ENCODE measurements around the gene FAM114A1. TPM values are rescaled to one million over a fixed set of nuclear protein-coding genes. Genes with fewer than 3 reads are reported as not detected.

FAM114A1 gene
- total RNA-seq, 1 donor from 2014 or later: 7.4 TPM

- peaks cover 1% of the 10 kb centered on the region for H3K36me3 Mint-ChIP-seq
- H3K9me3 Mint-ChIP-seq: peaks cover 2% of the 10 kb centered on the region
- DNase-seq (ENCODE audit: low spot score): no peak
- no peaks in the 10 kb centered on the region for H3F3A ChIP-seq (ENCODE audit: low read depth)
- H3K27ac ChIP-seq: no peak overlapping the region
- no peaks in the 10 kb centered on the region for H3K9me3 ChIP-seq (ENCODE audit: low read depth)
- no peak overlapping the region for H2AFZ ChIP-seq (replicated peaks)
- no peaks in the 10 kb centered on the region for H3K27me3 ChIP-seq
- peaks cover 8% of the 10 kb centered on the region for H3K4me1 Mint-ChIP-seq
- H3K9ac ChIP-seq: no peak overlapping the region
- H4K20me1 ChIP-seq (ENCODE audit: low read depth): no peaks in the 10 kb centered on the region
- H3K36me3 ChIP-seq: no peaks in the 10 kb centered on the region
- no peak overlapping the region for H3K4me3 ChIP-seq
- H3K4me3 Mint-ChIP-seq: no peak overlapping the region
- H3K27ac Mint-ChIP-seq: no peak overlapping the region
- H3K79me2 ChIP-seq (ENCODE audit: low read depth): no peaks in the 10 kb centered on the region
- TF ChIP-seq CTCF (IDR thresholded peaks at IDR 0.05) (no peak), EZH2phosphoT487 (IDR thresholded peaks at IDR 0.05) (no peak), EZH2 (IDR thresholded peaks at IDR 0.05) (no peak)
- no peak overlapping the region for H3K4me2 ChIP-seq
- no peaks in the 10 kb centered on the region for H3K27me3 Mint-ChIP-seq (ENCODE audit: insufficient read depth, low read depth)
- no peaks in the 10 kb centered on the region for H3K4me1 ChIP-seq
These were observed 21.5 kb downstream of the FAM114A1 start for GRCh38 chr4:38889143-38889542.

GRCh38 chr4:38891051-38891983 lies 23.7 kb downstream of the FAM114A1 start:
- H3K9me3 Mint-ChIP-seq: peaks cover 2% of the 10 kb centered on the region
- no peak overlapping the region for H3K9ac ChIP-seq
- DNase-seq (ENCODE audit: low spot score): no peak

GRCh38 chr4:38894322-38894982 lies 26.8 kb downstream of the FAM114A1 start:
- Histone ChIP-seq H3K79me2 (ENCODE audit: low read depth) (no peaks in the 10 kb centered on the region), H3K4me2 (no peak overlapping the region), H3K9me3 (ENCODE audit: low read depth) (no peaks in the 10 kb centered on the region), H3K27ac (no peak overlapping the region), H3K27me3 (no peaks in the 10 kb centered on the region), H4K20me1 (ENCODE audit: low read depth) (no peaks in the 10 kb centered on the region), H2AFZ (replicated peaks) (no peak overlapping the region), H3K36me3 (no peaks in the 10 kb centered on the region), H3K4me3 (no peak overlapping the region), H3K9ac (no peak overlapping the region), H3F3A (ENCODE audit: low read depth) (no peaks in the 10 kb centered on the region), H3K4me1 (no peaks in the 10 kb centered on the region)
- Mint-ChIP-seq H3K4me1 (peaks cover 8% of the 10 kb centered on the region), H3K27ac (no peak overlapping the region), H3K27me3 (ENCODE audit: insufficient read depth, low read depth) (no peaks in the 10 kb centered on the region), H3K4me3 (no peak overlapping the region), H3K36me3 (peaks cover 1% of the 10 kb centered on the region), H3K9me3 (peaks cover 2% of the 10 kb centered on the region)
- DNase-seq (ENCODE audit: low spot score): no peak
- no peak for TF ChIP-seq EZH2 (IDR thresholded peaks at IDR 0.05)
- TF ChIP-seq CTCF (IDR thresholded peaks at IDR 0.05): no peak
- no peak for TF ChIP-seq EZH2phosphoT487 (IDR thresholded peaks at IDR 0.05)

More at GRCh38 chr4:38891051-38891983, 23.7 kb downstream of the FAM114A1 start:
- Mint-ChIP-seq H3K27me3 (ENCODE audit: insufficient read depth, low read depth) (no peaks in the 10 kb centered on the region), H3K4me3 (no peak overlapping the region), H3K27ac (no peak overlapping the region), H3K36me3 (peaks cover 1% of the 10 kb centered on the region), H3K4me1 (peaks cover 8% of the 10 kb centered on the region)
- TF ChIP-seq EZH2phosphoT487 (IDR thresholded peaks at IDR 0.05) (no peak), CTCF (IDR thresholded peaks at IDR 0.05) (no peak), EZH2 (IDR thresholded peaks at IDR 0.05) (no peak)
- Histone ChIP-seq H2AFZ (replicated peaks) (no peak overlapping the region), H3K9me3 (ENCODE audit: low read depth) (no peaks in the 10 kb centered on the region), H3K4me1 (no peaks in the 10 kb centered on the region), H3K36me3 (no peaks in the 10 kb centered on the region), H4K20me1 (ENCODE audit: low read depth) (no peaks in the 10 kb centered on the region), H3K79me2 (ENCODE audit: low read depth) (no peaks in the 10 kb centered on the region), H3K4me3 (no peak overlapping the region), H3F3A (ENCODE audit: low read depth) (no peaks in the 10 kb centered on the region), H3K4me2 (no peak overlapping the region), H3K27me3 (no peaks in the 10 kb centered on the region), H3K27ac (no peak overlapping the region)

Data from neural progenitor cell (in vitro differentiated cells).